ENCODE results near the gene MAGED4B. TPM values are rescaled to one million over a fixed set of nuclear protein-coding genes. Genes with fewer than 3 reads are reported as not detected.
"Not testable (repeated sequence)": the region's sequence is repeated elsewhere in the genome, so short reads cannot be mapped to it uniquely, and the experiment has no call there.

The MAGED4B gene
- polyA plus RNA-seq, 2 of the 4 experiments (the other 2 are of a cell fraction): 3.7 to 11.6 TPM

DNA sequence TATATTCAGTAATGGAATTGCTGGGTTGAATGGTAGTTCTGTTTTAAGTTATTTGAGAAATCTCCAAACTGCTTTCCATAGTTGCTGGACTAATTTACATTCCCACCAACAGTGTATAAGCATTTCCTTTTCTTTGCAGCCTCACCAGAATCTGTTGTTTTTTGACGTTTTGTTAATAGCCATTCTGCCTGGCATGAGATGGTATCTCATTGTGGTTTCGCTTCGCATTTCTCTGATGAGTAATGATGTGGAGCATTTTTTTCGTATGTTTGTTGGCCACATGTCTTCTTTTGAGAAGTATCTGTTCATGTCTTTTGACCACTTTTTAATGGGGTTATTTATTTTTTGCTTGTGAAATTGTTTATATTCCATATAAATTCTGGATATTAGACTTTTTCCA lies 13.6 kb upstream of the MAGED4B start:
- Histone ChIP-seq H3K27ac (no peak overlapping the region), H3K4me3 (no peak overlapping the region), H3K4me2 (no peak overlapping the region), H3K4me1 (no peaks in the 10 kb centered on the region), H3K9me3 (no peaks in the 10 kb centered on the region)
- no peak for TF ChIP-seq CHD2 (IDR thresholded peaks at IDR 0.05; ENCODE audit: low read length, partially characterized antibody)
- WGBS (ENCODE audit: missing lambda C conversion rate): 1% methylated on average over 4 of the region's 4 CpGs
- DNase-seq (ENCODE audit: low read depth in 1 of 2, low spot score in 1 of 2) (no peak), ATAC-seq (no peak), FAIRE-seq (no peak)
- CTCF ChIA-PET: no interaction called here
- POLR2A ChIA-PET: no interaction called here

DNA sequence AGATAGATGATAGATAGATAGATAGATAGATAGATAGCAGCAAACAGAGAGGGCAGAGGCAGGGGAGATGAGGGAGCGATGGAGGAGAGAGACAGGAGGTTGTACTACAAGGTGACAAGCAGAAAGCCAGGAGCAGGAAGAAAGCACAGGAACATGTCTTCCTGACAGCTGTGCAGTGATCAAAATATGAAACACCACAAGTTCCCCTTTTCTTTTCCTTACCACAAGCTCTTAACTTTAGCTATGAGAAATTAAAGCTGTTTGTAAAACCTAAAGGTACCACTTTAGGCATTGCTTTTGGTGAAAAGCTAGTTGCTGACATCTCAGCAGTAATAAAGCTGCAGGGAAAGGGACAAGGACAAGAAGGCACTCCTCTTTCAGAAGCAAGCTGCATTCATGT lies 9.1 kb upstream of the MAGED4B start:
- ATAC-seq (no peak), DNase-seq (ENCODE audit: low read depth in 1 of 2, low spot score in 1 of 2) (no peak), FAIRE-seq (no peak)
- H3K4me1 ChIP-seq: no peaks in the 10 kb centered on the region
- no peak for TF ChIP-seq HOXB13 (CRISPR knock-in tag; IDR thresholded peaks at IDR 0.05; ENCODE audit: low read depth)
- no peak for TF ChIP-seq GATA3 (IDR thresholded peaks at IDR 0.05; ENCODE audit: borderline replicate concordance)
- TF ChIP-seq POLR2A (IDR thresholded peaks at IDR 0.05; ENCODE audit: low read length): no peak
- no peak for TF ChIP-seq PHF8 (IDR thresholded peaks at IDR 0.05; ENCODE audit: borderline replicate concordance, low read depth)
- no peak for TF ChIP-seq EHMT2 (IDR thresholded peaks at IDR 0.05; ENCODE audit: low read depth)
- no peak for TF ChIP-seq RCOR1 (IDR thresholded peaks at IDR 0.05; ENCODE audit: low read depth, low read length)
- no peak for TF ChIP-seq MAFK (IDR thresholded peaks at IDR 0.05; ENCODE audit: partially characterized antibody)
- TF ChIP-seq ZC3H11A (IDR thresholded peaks at IDR 0.05): no peak
- no peak overlapping the region for H3K4me2 ChIP-seq
- no peak overlapping the region for H3K4me3 ChIP-seq
- ChIA-PET POLR2A (no interaction called here), CTCF (no interaction called here)
- H3K27ac ChIP-seq: no peak overlapping the region
- 0% methylated on average over 1 of the region's 1 CpG for WGBS (ENCODE audit: missing lambda C conversion rate)
- no peaks in the 10 kb centered on the region for H3K9me3 ChIP-seq

DNA sequence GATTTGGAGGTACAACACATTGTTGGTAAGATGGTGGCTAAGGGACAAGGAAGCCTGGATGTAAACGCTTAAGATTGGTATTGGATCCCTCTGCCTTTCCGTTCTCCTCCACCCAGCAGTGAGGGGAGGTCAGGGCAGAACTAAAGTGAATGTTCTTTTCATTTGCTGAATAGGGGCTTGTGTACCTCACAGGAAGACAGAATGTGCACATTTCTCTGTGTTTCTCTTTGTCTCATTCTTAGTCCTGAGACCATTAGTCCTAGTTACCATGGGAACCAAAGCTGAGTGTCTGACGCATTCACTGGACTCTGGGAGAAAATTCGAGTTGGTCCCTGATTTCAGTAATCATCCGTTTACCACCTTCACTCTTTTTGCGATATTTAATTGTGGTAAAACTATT lies 26.7 kb downstream of the MAGED4B start:
- FAIRE-seq; ATAC-seq; POLR2A ChIA-PET; H3K9me3 ChIP-seq; H3K4me1 ChIP-seq; CTCF ChIA-PET; H3K4me2 ChIP-seq; H3K4me3 ChIP-seq; DNase-seq (ENCODE audit: low read depth in 1 of 2, low spot score in 1 of 2); H3K27ac ChIP-seq: not testable (repeated sequence)
- WGBS (ENCODE audit: missing lambda C conversion rate): no CpG with 5 or more reads among the region's 6 CpGs

DNA sequence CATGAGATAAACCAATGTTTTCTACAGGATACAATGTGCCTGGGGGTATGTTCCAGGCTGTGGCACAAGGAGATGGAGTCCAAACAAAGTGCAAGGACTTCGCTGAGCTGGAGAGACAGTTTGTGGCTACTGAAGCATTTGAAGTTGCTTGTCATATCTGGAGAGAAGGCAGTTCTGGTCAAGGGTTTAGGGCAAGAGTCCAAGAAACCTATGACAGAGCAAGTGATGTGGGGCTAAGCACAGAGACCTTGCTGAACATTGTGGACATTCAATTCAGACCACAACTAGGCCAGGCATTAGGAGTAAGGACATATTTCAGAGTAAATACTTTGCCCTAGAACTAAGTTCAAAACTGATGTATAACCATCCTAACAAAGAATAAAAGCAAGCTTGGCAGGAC lies 34.8 kb downstream of the MAGED4B start:
- Histone ChIP-seq H3K9me3 (no peaks in the 10 kb centered on the region), H3K4me2 (no peak overlapping the region), H3K4me3 (no peak overlapping the region), H3K27ac (no peak overlapping the region), H3K4me1 (no peaks in the 10 kb centered on the region)
- DNase-seq (ENCODE audit: low read depth in 1 of 2, low spot score in 1 of 2) (no peak), FAIRE-seq (no peak), ATAC-seq (no peak)
- CTCF ChIA-PET: no interaction called here
- POLR2A ChIA-PET: no interaction called here
- TF ChIP-seq MAZ (IDR thresholded peaks at IDR 0.05; ENCODE audit: borderline replicate concordance, low read depth, low read length): no peak
- TF ChIP-seq, protein P1, sequence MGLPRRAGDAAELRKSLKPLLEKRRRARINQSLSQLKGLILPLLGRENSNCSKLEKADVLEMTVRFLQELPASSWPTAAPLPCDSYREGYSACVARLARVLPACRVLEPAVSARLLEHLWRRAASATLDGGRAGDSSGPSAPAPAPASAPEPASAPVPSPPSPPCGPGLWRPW (IDR thresholded peaks at IDR 0.05): no peak
- no peak for TF ChIP-seq MAFK (IDR thresholded peaks at IDR 0.05; ENCODE audit: partially characterized antibody)
- TF ChIP-seq GATA3 (IDR thresholded peaks at IDR 0.05; ENCODE audit: borderline replicate concordance): no peak
- no peak for TF ChIP-seq SMC3 (IDR thresholded peaks at IDR 0.05)
- TF ChIP-seq ZC3H11A (IDR thresholded peaks at IDR 0.05): no peak
- no peak for TF ChIP-seq CHD4 (IDR thresholded peaks at IDR 0.05; ENCODE audit: borderline replicate concordance)
- TF ChIP-seq, protein P2, sequence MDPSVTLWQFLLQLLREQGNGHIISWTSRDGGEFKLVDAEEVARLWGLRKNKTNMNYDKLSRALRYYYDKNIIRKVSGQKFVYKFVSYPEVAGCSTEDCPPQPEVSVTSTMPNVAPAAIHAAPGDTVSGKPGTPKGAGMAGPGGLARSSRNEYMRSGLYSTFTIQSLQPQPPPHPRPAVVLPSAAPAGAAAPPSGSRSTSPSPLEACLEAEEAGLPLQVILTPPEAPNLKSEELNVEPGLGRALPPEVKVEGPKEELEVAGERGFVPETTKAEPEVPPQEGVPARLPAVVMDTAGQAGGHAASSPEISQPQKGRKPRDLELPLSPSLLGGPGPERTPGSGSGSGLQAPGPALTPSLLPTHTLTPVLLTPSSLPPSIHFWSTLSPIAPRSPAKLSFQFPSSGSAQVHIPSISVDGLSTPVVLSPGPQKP (IDR thresholded peaks at IDR 0.05; ENCODE audit: low read depth, low read length): no peak
- TF ChIP-seq BHLHE40 (IDR thresholded peaks at IDR 0.05; ENCODE audit: low read depth, low read length): no peak
- TF ChIP-seq HEYL (CRISPR knock-in tag; IDR thresholded peaks at IDR 0.05): no peak
- TF ChIP-seq, protein P3, sequence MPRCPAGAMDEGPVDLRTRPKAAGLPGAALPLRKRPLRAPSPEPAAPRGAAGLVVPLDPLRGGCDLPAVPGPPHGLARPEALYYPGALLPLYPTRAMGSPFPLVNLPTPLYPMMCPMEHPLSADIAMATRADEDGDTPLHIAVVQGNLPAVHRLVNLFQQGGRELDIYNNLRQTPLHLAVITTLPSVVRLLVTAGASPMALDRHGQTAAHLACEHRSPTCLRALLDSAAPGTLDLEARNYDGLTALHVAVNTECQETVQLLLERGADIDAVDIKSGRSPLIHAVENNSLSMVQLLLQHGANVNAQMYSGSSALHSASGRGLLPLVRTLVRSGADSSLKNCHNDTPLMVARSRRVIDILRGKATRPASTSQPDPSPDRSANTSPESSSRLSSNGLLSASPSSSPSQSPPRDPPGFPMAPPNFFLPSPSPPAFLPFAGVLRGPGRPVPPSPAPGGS (IDR thresholded peaks at IDR 0.05): no peak
- TF ChIP-seq JUN (IDR thresholded peaks at IDR 0.05): no peak
- no peak for TF ChIP-seq EP300 (IDR thresholded peaks at IDR 0.05)
- no peak for TF ChIP-seq ZNF302 (CRISPR knock-in tag; IDR thresholded peaks at IDR 0.05)
- 0% methylated on average over 1 of the region's 1 CpG for WGBS (ENCODE audit: missing lambda C conversion rate)
